T-helper 17 cell (primary cell): ENCODE data around the gene SLC16A12. TPM values are rescaled to one million over a fixed set of nuclear protein-coding genes. Genes with fewer than 3 reads are reported as not detected.
"Not testable (repeated sequence)": the region's sequence is repeated elsewhere in the genome, so short reads cannot be mapped to it uniquely, and the experiment has no call there.

ENCODE experiments used
- ATAC-seq: fragments of 150-1000 bp; cut with Tn5 transposase; 2 replicates; pipeline ENCODE4 v1.10.0; 2021; ENCODE audit warnings: mild to moderate bottlenecking, moderate library complexity
- DNase-seq, 3 donors: peaks; one replicate each; pipeline versions ENCODE4 v3.0.0 to v3.0.0-alpha.2; 2020 to 2021
- H3K9me3 ChIP-seq: one replicate; pipeline ENCODE4 v1.7.0; 2013; ENCODE audit warnings: low read length, mild to moderate bottlenecking; ENCODE audit not compliant: control insufficient read depth, poor library complexity, severe bottlenecking
- H3K27ac Mint-ChIP-seq: one replicate; pipeline ENCODE4 v1.8.0; 2022; ENCODE audit warnings: mild to moderate bottlenecking, moderate library complexity, mixed read lengths
- H3K27me3 Mint-ChIP-seq: one replicate; pipeline ENCODE4 v1.8.0; 2022; ENCODE audit warnings: mixed read lengths
- H3K36me3 Mint-ChIP-seq: one replicate; pipeline ENCODE4 v1.8.0; 2022; ENCODE audit warnings: low read depth, mixed read lengths
- H3K4me1 Mint-ChIP-seq: one replicate; pipeline ENCODE4 v1.8.0; 2022; ENCODE audit warnings: mild to moderate bottlenecking, mixed read lengths
- H3K4me3 Mint-ChIP-seq: one replicate; pipeline ENCODE4 v1.8.0; 2022; ENCODE audit warnings: mild to moderate bottlenecking, moderate library complexity, mixed read lengths
- total RNA-seq, 4 donors: library from RNA in 2 of 4; stranded (reverse) in 2 of 4; gene quantifications; one replicate each; pipeline ENCODE4 v1.2.3 and lab custom pipeline; 2022 to 2026

Gene SLC16A12
- total RNA-seq, 2 donors from 2014 or later, result not detected

- Mint-ChIP-seq H3K36me3 (peaks cover 5% of the 10 kb centered on the region), H3K4me1 (peaks cover 4% of the 10 kb centered on the region), H3K27me3 (peaks cover 71% of the 10 kb centered on the region), H3K27ac (no peak overlapping the region), H3K4me3 (no peak overlapping the region)
- no peak for ATAC-seq
- DNase-seq, result no peak
- H3K9me3 ChIP-seq, result no peaks in the 10 kb centered on the region
Observed at GRCh38 chr10:89537364-89537763, 2.0 kb upstream of the SLC16A12 start.

GRCh38 chr10:89536013-89536354 lies 590 bp upstream of the SLC16A12 start:
- Mint-ChIP-seq H3K36me3 (peaks cover 5% of the 10 kb centered on the region), H3K4me3 (peak overlapping the region; percentile 49), H3K27ac (no peak overlapping the region), H3K4me1 (peaks cover 4% of the 10 kb centered on the region), H3K27me3 (peaks cover 80% of the 10 kb centered on the region)
- H3K9me3 ChIP-seq, result no peaks in the 10 kb centered on the region
- ATAC-seq (no peak), DNase-seq (no peak)

- Mint-ChIP-seq H3K27ac (no peak overlapping the region), H3K36me3 (peaks cover 3% of the 10 kb centered on the region), H3K27me3 (peaks cover 78% of the 10 kb centered on the region), H3K4me3 (peak overlapping the region; percentile 36), H3K4me1 (peaks cover 4% of the 10 kb centered on the region)
- ATAC-seq (no peak), DNase-seq (no peak)
- H3K9me3 ChIP-seq, result no peaks in the 10 kb centered on the region
Observed at GRCh38 chr10:89534826-89535166, 598 bp downstream of the SLC16A12 start.

GRCh38 chr10:89532476-89532875 lies 2.9 kb downstream of the SLC16A12 start:
- H3K4me1 Mint-ChIP-seq, result peaks cover 4% of the 10 kb centered on the region
- H3K27me3 Mint-ChIP-seq, result peaks cover 64% of the 10 kb centered on the region

GRCh38 chr10:89531359-89531758 lies 4.0 kb downstream of the SLC16A12 start:
- H3K27ac Mint-ChIP-seq, result no peak overlapping the region
- H3K27me3 Mint-ChIP-seq, result peaks cover 59% of the 10 kb centered on the region
- H3K4me3 Mint-ChIP-seq, result no peak overlapping the region
- no peak for ATAC-seq
- peaks cover 3% of the 10 kb centered on the region for H3K36me3 Mint-ChIP-seq
- DNase-seq, result no peak
- H3K9me3 ChIP-seq, result no peaks in the 10 kb centered on the region
- H3K4me1 Mint-ChIP-seq, result peaks cover 4% of the 10 kb centered on the region

More at GRCh38 chr10:89532476-89532875, 2.9 kb downstream of the SLC16A12 start:
- no peaks in the 10 kb centered on the region for H3K9me3 ChIP-seq
- DNase-seq, result no peak
- Mint-ChIP-seq H3K4me3 (no peak overlapping the region), H3K36me3 (peaks cover 3% of the 10 kb centered on the region), H3K27ac (no peak overlapping the region)
- no peak for ATAC-seq

- H3K27me3 Mint-ChIP-seq, result peaks cover 53% of the 10 kb centered on the region
- not testable (repeated sequence) for H3K9me3 ChIP-seq, H3K4me1 Mint-ChIP-seq, ATAC-seq, DNase-seq, H3K27ac Mint-ChIP-seq, H3K4me3 Mint-ChIP-seq, H3K36me3 Mint-ChIP-seq
Observed at GRCh38 chr10:89529711-89530110, 5.7 kb downstream of the SLC16A12 start.

- no peaks in the 10 kb centered on the region for H3K4me1 Mint-ChIP-seq
- ATAC-seq (no peak), DNase-seq (no peak)
- H3K27me3 Mint-ChIP-seq, result peaks cover 24% of the 10 kb centered on the region
- no peaks in the 10 kb centered on the region for H3K36me3 Mint-ChIP-seq
- no peak overlapping the region for H3K27ac Mint-ChIP-seq
- no peaks in the 10 kb centered on the region for H3K9me3 ChIP-seq
- no peak overlapping the region for H3K4me3 Mint-ChIP-seq
Observed at GRCh38 chr10:89526358-89526757, 9.0 kb downstream of the SLC16A12 start.

GRCh38 chr10:89525556-89525955 lies 9.8 kb downstream of the SLC16A12 start:
- no peaks in the 10 kb centered on the region for H3K9me3 ChIP-seq
- H3K27me3 Mint-ChIP-seq, result peaks cover 16% of the 10 kb centered on the region
- DNase-seq (no peak), ATAC-seq (no peak)
- H3K4me3 Mint-ChIP-seq, result no peak overlapping the region
- H3K27ac Mint-ChIP-seq, result no peak overlapping the region
- H3K4me1 Mint-ChIP-seq, result no peaks in the 10 kb centered on the region
- H3K36me3 Mint-ChIP-seq, result no peaks in the 10 kb centered on the region

- Mint-ChIP-seq H3K36me3 (no peaks in the 10 kb centered on the region), H3K27me3 (peaks cover 7% of the 10 kb centered on the region), H3K4me3 (no peak overlapping the region), H3K4me1 (no peaks in the 10 kb centered on the region), H3K27ac (no peak overlapping the region)
- ATAC-seq (no peak), DNase-seq (no peak)
- no peaks in the 10 kb centered on the region for H3K9me3 ChIP-seq
Observed at GRCh38 chr10:89524279-89524678, 11.1 kb downstream of the SLC16A12 start.

- Mint-ChIP-seq H3K36me3 (no peaks in the 10 kb centered on the region), H3K27me3 (peaks cover 12% of the 10 kb centered on the region), H3K4me3 (no peak overlapping the region), H3K27ac (no peak overlapping the region), H3K4me1 (no peaks in the 10 kb centered on the region)
- DNase-seq (no peak), ATAC-seq (no peak)
- no peaks in the 10 kb centered on the region for H3K9me3 ChIP-seq
Observed at GRCh38 chr10:89523274-89523673, 12.1 kb downstream of the SLC16A12 start.

GRCh38 chr10:89522463-89522862 lies 12.9 kb downstream of the SLC16A12 start:
- no peak for DNase-seq
- no peak for ATAC-seq
- H3K4me1 Mint-ChIP-seq, result no peaks in the 10 kb centered on the region
- H3K27ac Mint-ChIP-seq, result no peak overlapping the region
- peaks cover 12% of the 10 kb centered on the region for H3K27me3 Mint-ChIP-seq
- no peaks in the 10 kb centered on the region for H3K36me3 Mint-ChIP-seq
- no peaks in the 10 kb centered on the region for H3K9me3 ChIP-seq
- no peak overlapping the region for H3K4me3 Mint-ChIP-seq

- no peak for ATAC-seq
- Mint-ChIP-seq H3K4me3 (no peak overlapping the region), H3K36me3 (no peaks in the 10 kb centered on the region), H3K4me1 (no peaks in the 10 kb centered on the region), H3K27me3 (peaks cover 9% of the 10 kb centered on the region), H3K27ac (no peak overlapping the region)
- no peaks in the 10 kb centered on the region for H3K9me3 ChIP-seq
- DNase-seq, result no peak
Observed at GRCh38 chr10:89521368-89521767, 14.0 kb downstream of the SLC16A12 start.

- H3K27me3 Mint-ChIP-seq, result peaks cover 5% of the 10 kb centered on the region
- H3K4me1 Mint-ChIP-seq, result no peaks in the 10 kb centered on the region
- no peaks in the 10 kb centered on the region for H3K9me3 ChIP-seq
- ATAC-seq, result no peak
- H3K27ac Mint-ChIP-seq, result no peak overlapping the region
- no peaks in the 10 kb centered on the region for H3K36me3 Mint-ChIP-seq
- no peak overlapping the region for H3K4me3 Mint-ChIP-seq
- no peak for DNase-seq
Observed at GRCh38 chr10:89520706-89521105, 14.7 kb downstream of the SLC16A12 start.

- H3K4me3 Mint-ChIP-seq, result no peak overlapping the region
- peaks cover 5% of the 10 kb centered on the region for H3K27me3 Mint-ChIP-seq
- ATAC-seq, result no peak
- H3K9me3 ChIP-seq, result no peaks in the 10 kb centered on the region
- no peaks in the 10 kb centered on the region for H3K36me3 Mint-ChIP-seq
- no peak overlapping the region for H3K27ac Mint-ChIP-seq
- DNase-seq, result no peak
- H3K4me1 Mint-ChIP-seq, result peaks cover 2% of the 10 kb centered on the region
Observed at GRCh38 chr10:89518876-89519842, 16.2 kb downstream of the SLC16A12 start.
